CD14-positive monocyte (primary cell): ENCODE results near the gene ETV2. TPM values are rescaled to one million over a fixed set of nuclear protein-coding genes. Genes with fewer than 3 reads are reported as not detected.

ENCODE experiments used
- DNase-seq, 3 donors: peaks; one replicate each; pipeline ENCODE4 v3.0.0-alpha.2; 2011 to 2022
- H2AFZ ChIP-seq: 2 replicates; pipeline ENCODE4 v1.6.0; 2012; ENCODE audit warnings: mild to moderate bottlenecking, low read depth, low read length, inconsistent platforms; ENCODE audit not compliant: insufficient read depth, poor library complexity, severe bottlenecking
- H3K27ac ChIP-seq, 2 donors: 1 replicate in 1 of 2; 2 replicates in 1 of 2; pipeline ENCODE4 v1.5.1; 2012 to 2013; ENCODE audit warnings: low read length in 2 of 2, control low read depth in 1 of 2, inconsistent platforms in 1 of 2, low read depth in 1 of 2, mild to moderate bottlenecking in 1 of 2
- H3K27me3 ChIP-seq, 2 donors: one replicate each; pipeline versions ENCODE4 v1.6.0 to v1.6.1; 2011 to 2013; ENCODE audit warnings: low read length in 2 of 2; ENCODE audit not compliant: control insufficient read depth in 2 of 2, insufficient read depth in 2 of 2
- H3K36me3 ChIP-seq, 2 donors: replicated peaks in 1 of 2; 1 replicate in 1 of 2; 2 replicates in 1 of 2; pipeline versions ENCODE4 v1.5.1 to v1.6.1; 2012 to 2013; ENCODE audit warnings: low read length in 2 of 2, control low read depth in 1 of 2, inconsistent platforms in 1 of 2, mild to moderate bottlenecking in 1 of 2; ENCODE audit not compliant: insufficient read depth in 2 of 2, control insufficient read depth in 1 of 2
- H3K4me1 ChIP-seq, 2 donors: 1 replicate in 1 of 2; 2 replicates in 1 of 2; pipeline versions ENCODE4 v1.5.1 to v1.6.1; 2012 to 2013; ENCODE audit warnings: low read length in 2 of 2, control low read depth in 1 of 2, inconsistent platforms in 1 of 2, mild to moderate bottlenecking in 1 of 2, moderate library complexity in 1 of 2; ENCODE audit not compliant: insufficient read depth in 2 of 2, control insufficient read depth in 1 of 2
- H3K4me2 ChIP-seq: replicated peaks from 2 replicates; pipeline ENCODE3; 2012; ENCODE audit warnings: low read length, moderate library complexity, mild to moderate bottlenecking; ENCODE audit not compliant: poor library complexity, severe bottlenecking; ENCODE audit errors: extremely low read depth
- H3K4me3 ChIP-seq, 3 experiments: fragments of 200-600 bp in 1 of 3; sonication (generic) in 1 of 3; replicated peaks in 1 of 3; 1 replicate in 2 of 3; 2 replicates in 1 of 3; pipeline ENCODE4 v1.5.1; 2011 to 2013; ENCODE audit warnings: low read length in 3 of 3, mild to moderate bottlenecking in 3 of 3, control low read depth in 2 of 3, low read depth in 2 of 3, inconsistent platforms in 1 of 3, moderate library complexity in 1 of 3
- H3K79me2 ChIP-seq: 2 replicates; pipeline ENCODE4 v1.6.0; 2012; ENCODE audit warnings: mild to moderate bottlenecking, control low read depth, inconsistent platforms, low read length, moderate library complexity; ENCODE audit not compliant: insufficient read depth
- H3K9ac ChIP-seq: 2 replicates; pipeline ENCODE4 v1.6.0; 2017; ENCODE audit warnings: low read length, mild to moderate bottlenecking; ENCODE audit not compliant: insufficient read depth, poor library complexity, severe bottlenecking
- H3K9me3 ChIP-seq, 2 donors: replicated peaks in 1 of 2; 1 replicate in 1 of 2; 2 replicates in 1 of 2; pipeline versions ENCODE4 v1.5.1 to v1.6.1; 2012 to 2013; ENCODE audit warnings: low read length in 2 of 2, control low read depth in 1 of 2; ENCODE audit not compliant: control insufficient read depth in 1 of 2, insufficient read depth in 1 of 2
- H4K20me1 ChIP-seq: 2 replicates; pipeline ENCODE4 v1.6.0; 2012; ENCODE audit warnings: mild to moderate bottlenecking, low read length, control low read depth, moderate library complexity; ENCODE audit not compliant: insufficient read depth
- H3K27ac Mint-ChIP-seq, 7 donors: one replicate each; pipeline ENCODE4 v1.8.0; 2020; ENCODE audit warnings: mild to moderate bottlenecking in 7 of 7, mixed read lengths in 7 of 7, moderate library complexity in 6 of 7, inconsistent platforms in 2 of 7
- H3K27me3 Mint-ChIP-seq, 3 donors: one replicate each; pipeline ENCODE4 v1.8.0; 2021 to 2022; ENCODE audit warnings: low read depth in 3 of 3, mild to moderate bottlenecking in 3 of 3, mixed read lengths in 3 of 3, moderate library complexity in 3 of 3, inconsistent platforms in 1 of 3
- H3K36me3 Mint-ChIP-seq, 2 donors: one replicate each; pipeline ENCODE4 v1.8.0; 2020; ENCODE audit warnings: mixed read lengths in 2 of 2, inconsistent platforms in 1 of 2, mild to moderate bottlenecking in 1 of 2
- H3K4me1 Mint-ChIP-seq: one replicate; pipeline ENCODE4 v1.8.0; 2020; ENCODE audit warnings: mild to moderate bottlenecking, mixed read lengths
- H3K4me3 Mint-ChIP-seq, 2 donors: one replicate each; pipeline ENCODE4 v1.8.0; 2020; ENCODE audit warnings: mild to moderate bottlenecking in 2 of 2, mixed read lengths in 2 of 2, moderate library complexity in 1 of 2
- H3K9me3 Mint-ChIP-seq, 7 donors: one replicate each; pipeline ENCODE4 v1.8.0; 2020 to 2022; ENCODE audit warnings: mixed read lengths in 7 of 7, mild to moderate bottlenecking in 6 of 7, moderate library complexity in 6 of 7, inconsistent platforms in 2 of 7
- CTCF ChIP-seq: fragments of 200-600 bp; IDR thresholded peaks from one replicate; pipeline ENCODE4 v1.8.0; 2022; ENCODE audit warnings: antibody characterized with exemption, mild to moderate bottlenecking
- WGBS: methylation state at CpG from one replicate; pipeline ENCODE4 v1.1.5; 2013; ENCODE audit warnings: missing lambda C conversion rate; ENCODE audit not compliant: insufficient coverage; 5-methylcytosine and 5-hydroxymethylcytosine counted together
- intact Hi-C, 2 donors: fragments of 100-400 bp; cut with micrococcal nuclease; formaldehyde crosslinking; loops; one replicate each; pipeline versions ENCODE4 v1.15.0 to v1.15.1; 2023
- polyA plus RNA-seq, 3 donors: library from polyadenylated mRNA; depleted of rRNA in 1 of 3; unstranded in 2 of 3; stranded (reverse) in 1 of 3; fragments of 300-500 nt in 2 of 3; fragments of >200 nt in 1 of 3; fragmentation: Illumina TruSeq in 2 of 3; gene quantifications; 1 replicate in 2 of 3; 2 replicates in 1 of 3; pipeline ENCODE4 v1.2.3, GENCODE V29; 2012 to 2021

Gene ETV2
- polyA plus RNA-seq, 3 donors, result 0.17 to 0.93 (median 0.82) TPM

GRCh38 chr19:35607661-35608060 is 33.9 kb upstream of the ETV2 start:
- Histone ChIP-seq H3K79me2 (peaks cover under 1% of the 10 kb centered on the region), H3K9me3 (peaks cover 27 to 31% of the 10 kb centered on the region in 2 donors), H4K20me1 (no peaks in the 10 kb centered on the region), H3K4me2 (no peak overlapping the region), H3K9ac (no peak overlapping the region), H3K27ac (no peak overlapping the region), H3K4me1 (peaks cover 26 to 27% of the 10 kb centered on the region in 2 donors), H2AFZ (no peak overlapping the region), H3K4me3 (no peak overlapping the region), H3K36me3 (no peaks in the 10 kb centered on the region), H3K27me3 (no peaks in the 10 kb centered on the region)
- Mint-ChIP-seq H3K4me1 (peaks cover 30% of the 10 kb centered on the region), H3K27me3 (peaks cover 0 to 7% (median 2%) of the 10 kb centered on the region in 3 donors), H3K27ac (no peak overlapping the region), H3K36me3 (peaks cover 0 to 3% of the 10 kb centered on the region in 2 donors), H3K9me3 (peaks cover 14 to 38% (median 36%) of the 10 kb centered on the region in 7 donors), H3K4me3 (no peak overlapping the region)
- WGBS, result no CpG with 5 or more reads among the region's 3 CpGs
- intact Hi-C loops, result no loop called here
- DNase-seq, result no peak
- TF ChIP-seq CTCF, result no peak

GRCh38 chr19:35608251-35608650 is 33.3 kb upstream of the ETV2 start:
- WGBS, result 94% methylated on average over 2 of the region's 2 CpGs
- Histone ChIP-seq H3K27ac (no peak overlapping the region), H3K9me3 (peaks cover 27 to 31% of the 10 kb centered on the region in 2 donors), H3K4me2 (no peak overlapping the region), H3K36me3 (no peaks in the 10 kb centered on the region), H3K4me1 (peaks cover 32 to 33% of the 10 kb centered on the region in 2 donors), H3K79me2 (peaks cover 6% of the 10 kb centered on the region), H3K4me3 (no peak overlapping the region), H3K9ac (no peak overlapping the region), H3K27me3 (no peaks in the 10 kb centered on the region), H4K20me1 (no peaks in the 10 kb centered on the region), H2AFZ (no peak overlapping the region)
- peaks cover 35% of the 10 kb centered on the region for H3K4me1 Mint-ChIP-seq
- DNase-seq, result no peak
- H3K9me3 Mint-ChIP-seq, result peaks cover 14 to 38% (median 36%) of the 10 kb centered on the region in 7 donors
- TF ChIP-seq CTCF, result no peak
- H3K27me3 Mint-ChIP-seq, result peaks cover 0 to 7% (median 2%) of the 10 kb centered on the region in 3 donors
- intact Hi-C loops, result no loop called here
- no peak overlapping the region for H3K4me3 Mint-ChIP-seq
- H3K27ac Mint-ChIP-seq, result no peak overlapping the region
- H3K36me3 Mint-ChIP-seq, result peaks cover 0 to 3% of the 10 kb centered on the region in 2 donors
